HepG2 (cell line): ENCODE results near the gene SLC9B2. TPM values are rescaled to one million over a fixed set of nuclear protein-coding genes. Genes with fewer than 3 reads are reported as not detected.
A peak's percentile ranks its signal among the peaks of the same experiment; 100 is the strongest.

Experiments used
- CBX5 ChIP-seq: sonication (generic); formaldehyde crosslinking; IDR thresholded peaks from 2 replicates; pipeline ENCODE4 v1.4.0; 2020; ENCODE audit warnings: missing genetic modification reagents, borderline replicate concordance
- CCDC6 ChIP-seq: sonication (generic); formaldehyde crosslinking; IDR thresholded peaks from 2 replicates; pipeline ENCODE4 v1.8.1; 2022; ENCODE audit warnings: mild to moderate bottlenecking, missing genetic modification reagents, moderate library complexity
- CEBPG ChIP-seq: IDR thresholded peaks from 2 replicates; pipeline ENCODE4 v1.6.1; 2016
- CENPT ChIP-seq: sonication (generic); formaldehyde crosslinking; IDR thresholded peaks from 2 replicates; pipeline ENCODE4 v1.8.0; 2022; ENCODE audit warnings: low read depth, mild to moderate bottlenecking, moderate library complexity, missing genetic modification reagents
- ZNF17 ChIP-seq: sonication (generic); formaldehyde crosslinking; IDR thresholded peaks from 2 replicates; pipeline ENCODE4 v1.5.0; 2020; ENCODE audit warnings: mild to moderate bottlenecking, missing genetic modification reagents
- ZNF253 ChIP-seq: sonication (generic); formaldehyde crosslinking; IDR thresholded peaks from 2 replicates; pipeline ENCODE4 v1.8.0; 2022; ENCODE audit warnings: mild to moderate bottlenecking, missing genetic modification reagents, borderline replicate concordance
- ZNF383 ChIP-seq: sonication (generic); formaldehyde crosslinking; IDR thresholded peaks from 2 replicates; pipeline ENCODE4 v1.4.0; 2020; ENCODE audit warnings: missing genetic modification reagents, mild to moderate bottlenecking, borderline replicate concordance
- ZNF460 ChIP-seq: sonication (generic); formaldehyde crosslinking; IDR thresholded peaks from 2 replicates; pipeline ENCODE4 v1.5.1; 2020; ENCODE audit warnings: missing genetic modification reagents, mild to moderate bottlenecking, borderline replicate concordance
- polyA plus RNA-seq, 8 experiments: library from polyadenylated mRNA; depleted of rRNA in 3 of 8; stranded (reverse) in 7 of 8; unstranded in 1 of 8; fragments of >200 nt; fragmentation: Illumina TruSeq in 4 of 8; extraction: Trizol in 4 of 8; gene quantifications; 2 replicates each; pipeline versions ENCODE4 v1.2.1 to v1.2.3, GENCODE V29; 2011 to 2016; ENCODE audit warnings: low read depth in 4 of 8, missing spikeins in 1 of 8, mixed read lengths in 1 of 8; ENCODE audit not compliant: insufficient read depth in 1 of 8
- total RNA-seq, 5 experiments: library from RNA; depleted of rRNA; stranded (reverse); fragments of >200 nt; fragmentation: Illumina TruSeq; extraction: Trizol; gene quantifications; 2 replicates each; pipeline ENCODE4 v1.2.3, GENCODE V29; 2016; ENCODE audit warnings: low read depth in 1 of 5
- TF ChIP-seq, protein P1 (sequence below): sonication (generic); formaldehyde crosslinking; IDR thresholded peaks from 2 replicates; pipeline ENCODE4 v1.4.0; 2020; ENCODE audit warnings: mild to moderate bottlenecking, missing genetic modification reagents, borderline replicate concordance
- TF ChIP-seq, protein P2 (sequence below): IDR thresholded peaks from 2 replicates; pipeline ENCODE4 v1.6.1; 2016
- TF ChIP-seq, protein P3 (sequence below): sonication (generic); formaldehyde crosslinking; IDR thresholded peaks from 2 replicates; pipeline ENCODE4 v1.5.0; 2020; ENCODE audit warnings: missing genetic modification reagents
- TF ChIP-seq, protein P4 (sequence below): sonication (generic); formaldehyde crosslinking; IDR thresholded peaks from 2 replicates; pipeline ENCODE4 v1.4.0; 2020; ENCODE audit warnings: mild to moderate bottlenecking, missing genetic modification reagents, borderline replicate concordance
- TF ChIP-seq, protein P5 (sequence below): sonication (generic); formaldehyde crosslinking; conservative IDR thresholded peaks from 2 replicates; pipeline ENCODE4 v1.8.0; 2022; ENCODE audit warnings: low read depth, missing genetic modification reagents
- TF ChIP-seq, protein P6 (sequence below): sonication (generic); formaldehyde crosslinking; IDR thresholded peaks from 2 replicates; pipeline ENCODE4 v1.4.0; 2020; ENCODE audit warnings: missing genetic modification reagents

The SLC9B2 gene
- total and polyA plus RNA-seq, 2 of the 13 experiments (the other 11 are each of a cell fraction or from before 2014, with no cell fraction given), result 23.5 to 38.5 TPM

DNA sequence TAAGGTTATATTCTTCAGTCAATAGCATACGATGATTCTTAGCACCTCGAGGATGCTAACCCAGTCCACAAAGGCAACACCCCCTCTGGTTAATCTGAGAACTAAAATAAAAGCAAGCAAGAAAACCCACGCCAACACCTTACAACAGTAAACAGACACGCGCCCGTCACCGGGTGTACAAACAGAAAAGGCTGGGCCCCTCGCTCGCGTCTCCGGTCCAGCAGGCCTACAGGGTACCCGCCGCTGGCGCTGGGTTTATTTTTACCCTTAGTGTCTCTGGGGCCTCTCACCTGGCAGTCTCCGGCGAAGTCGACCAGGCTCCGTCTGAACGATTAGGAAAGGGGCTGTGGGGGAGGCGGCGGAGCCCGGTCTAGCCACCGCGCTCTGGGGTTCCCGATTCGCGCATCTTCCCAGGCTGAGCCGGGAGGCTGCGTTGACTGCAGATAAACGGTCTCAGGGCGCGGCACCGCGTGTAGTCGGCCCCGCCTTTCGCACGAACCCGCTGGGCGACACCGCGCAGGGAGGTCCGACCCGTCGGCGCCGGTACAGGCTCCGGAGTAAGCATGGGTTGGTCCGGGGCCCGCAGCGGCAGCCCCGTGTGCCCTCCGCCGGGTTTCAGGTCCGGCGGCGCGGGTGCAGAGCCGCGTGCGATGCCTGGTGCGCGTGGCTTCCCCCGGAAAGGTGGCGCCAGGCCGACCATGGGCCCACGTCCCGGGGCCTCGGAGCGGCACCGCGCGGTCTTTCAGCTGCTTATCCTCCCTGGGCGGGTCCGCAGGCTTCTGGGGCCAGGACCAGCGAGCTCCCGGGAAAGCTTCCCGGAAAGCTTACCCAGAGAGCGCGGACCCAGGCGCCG, 441 bp downstream of the SLC9B2 start (continued):
- TF ChIP-seq, protein P1, sequence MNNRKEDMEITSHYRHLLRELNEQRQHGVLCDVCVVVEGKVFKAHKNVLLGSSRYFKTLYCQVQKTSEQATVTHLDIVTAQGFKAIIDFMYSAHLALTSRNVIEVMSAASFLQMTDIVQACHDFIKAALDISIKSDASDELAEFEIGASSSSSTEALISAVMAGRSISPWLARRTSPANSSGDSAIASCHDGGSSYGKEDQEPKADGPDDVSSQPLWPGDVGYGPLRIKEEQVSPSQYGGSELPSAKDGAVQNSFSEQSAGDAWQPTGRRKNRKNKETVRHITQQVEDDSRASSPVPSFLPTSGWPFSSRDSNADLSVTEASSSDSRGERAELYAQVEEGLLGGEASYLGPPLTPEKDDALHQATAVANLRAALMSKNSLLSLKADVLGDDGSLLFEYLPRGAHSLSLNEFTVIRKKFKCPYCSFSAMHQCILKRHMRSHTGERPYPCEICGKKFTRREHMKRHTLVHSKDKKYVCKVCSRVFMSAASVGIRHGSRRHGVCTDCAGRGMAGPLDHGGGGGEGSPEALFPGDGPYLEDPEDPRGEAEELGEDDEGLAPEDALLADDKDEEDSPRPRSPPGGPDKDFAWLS (CRISPR knock-in tag), result no peak
- TF ChIP-seq CCDC6 (no peak; the same call in 1 of the 2 replicates), ZNF17 (CRISPR knock-in tag) (no peak), CENPT (CRISPR knock-in tag) (no peak; the same call in 1 of the 2 replicates), CEBPG (no peak), ZNF253 (CRISPR knock-in tag) (peak; percentile 91; the same call in 1 of the 2 replicates), ZNF383 (CRISPR knock-in tag) (no peak), CBX5 (CRISPR knock-in tag) (0 out of 2 replicates have a peak, but pooled peaks have one; percentile 11), ZNF460 (CRISPR knock-in tag) (no peak)
- TF ChIP-seq, protein P2, sequence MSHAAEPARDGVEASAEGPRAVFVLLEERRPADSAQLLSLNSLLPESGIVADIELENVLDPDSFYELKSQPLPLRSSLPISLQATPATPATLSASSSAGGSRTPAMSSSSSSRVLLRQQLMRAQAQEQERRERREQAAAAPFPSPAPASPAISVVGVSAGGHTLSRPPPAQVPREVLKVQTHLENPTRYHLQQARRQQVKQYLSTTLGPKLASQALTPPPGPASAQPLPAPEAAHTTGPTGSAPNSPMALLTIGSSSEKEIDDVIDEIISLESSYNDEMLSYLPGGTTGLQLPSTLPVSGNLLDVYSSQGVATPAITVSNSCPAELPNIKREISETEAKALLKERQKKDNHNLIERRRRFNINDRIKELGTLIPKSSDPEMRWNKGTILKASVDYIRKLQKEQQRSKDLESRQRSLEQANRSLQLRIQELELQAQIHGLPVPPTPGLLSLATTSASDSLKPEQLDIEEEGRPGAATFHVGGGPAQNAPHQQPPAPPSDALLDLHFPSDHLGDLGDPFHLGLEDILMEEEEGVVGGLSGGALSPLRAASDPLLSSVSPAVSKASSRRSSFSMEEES (CRISPR knock-in tag), result no peak
- TF ChIP-seq, protein P3, sequence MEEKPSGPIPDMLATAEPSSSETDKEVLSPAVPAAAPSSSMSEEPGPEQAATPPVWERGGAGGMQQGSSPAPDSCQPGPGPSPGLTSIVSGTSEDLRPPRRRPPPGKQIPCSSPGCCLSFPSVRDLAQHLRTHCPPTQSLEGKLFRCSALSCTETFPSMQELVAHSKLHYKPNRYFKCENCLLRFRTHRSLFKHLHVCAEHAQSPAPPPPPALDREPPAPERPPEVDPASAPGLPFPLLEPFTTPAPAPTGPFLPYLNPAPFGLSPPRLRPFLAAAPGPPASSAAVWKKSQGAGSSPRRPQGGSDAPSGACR, result no peak
- TF ChIP-seq, protein P4, sequence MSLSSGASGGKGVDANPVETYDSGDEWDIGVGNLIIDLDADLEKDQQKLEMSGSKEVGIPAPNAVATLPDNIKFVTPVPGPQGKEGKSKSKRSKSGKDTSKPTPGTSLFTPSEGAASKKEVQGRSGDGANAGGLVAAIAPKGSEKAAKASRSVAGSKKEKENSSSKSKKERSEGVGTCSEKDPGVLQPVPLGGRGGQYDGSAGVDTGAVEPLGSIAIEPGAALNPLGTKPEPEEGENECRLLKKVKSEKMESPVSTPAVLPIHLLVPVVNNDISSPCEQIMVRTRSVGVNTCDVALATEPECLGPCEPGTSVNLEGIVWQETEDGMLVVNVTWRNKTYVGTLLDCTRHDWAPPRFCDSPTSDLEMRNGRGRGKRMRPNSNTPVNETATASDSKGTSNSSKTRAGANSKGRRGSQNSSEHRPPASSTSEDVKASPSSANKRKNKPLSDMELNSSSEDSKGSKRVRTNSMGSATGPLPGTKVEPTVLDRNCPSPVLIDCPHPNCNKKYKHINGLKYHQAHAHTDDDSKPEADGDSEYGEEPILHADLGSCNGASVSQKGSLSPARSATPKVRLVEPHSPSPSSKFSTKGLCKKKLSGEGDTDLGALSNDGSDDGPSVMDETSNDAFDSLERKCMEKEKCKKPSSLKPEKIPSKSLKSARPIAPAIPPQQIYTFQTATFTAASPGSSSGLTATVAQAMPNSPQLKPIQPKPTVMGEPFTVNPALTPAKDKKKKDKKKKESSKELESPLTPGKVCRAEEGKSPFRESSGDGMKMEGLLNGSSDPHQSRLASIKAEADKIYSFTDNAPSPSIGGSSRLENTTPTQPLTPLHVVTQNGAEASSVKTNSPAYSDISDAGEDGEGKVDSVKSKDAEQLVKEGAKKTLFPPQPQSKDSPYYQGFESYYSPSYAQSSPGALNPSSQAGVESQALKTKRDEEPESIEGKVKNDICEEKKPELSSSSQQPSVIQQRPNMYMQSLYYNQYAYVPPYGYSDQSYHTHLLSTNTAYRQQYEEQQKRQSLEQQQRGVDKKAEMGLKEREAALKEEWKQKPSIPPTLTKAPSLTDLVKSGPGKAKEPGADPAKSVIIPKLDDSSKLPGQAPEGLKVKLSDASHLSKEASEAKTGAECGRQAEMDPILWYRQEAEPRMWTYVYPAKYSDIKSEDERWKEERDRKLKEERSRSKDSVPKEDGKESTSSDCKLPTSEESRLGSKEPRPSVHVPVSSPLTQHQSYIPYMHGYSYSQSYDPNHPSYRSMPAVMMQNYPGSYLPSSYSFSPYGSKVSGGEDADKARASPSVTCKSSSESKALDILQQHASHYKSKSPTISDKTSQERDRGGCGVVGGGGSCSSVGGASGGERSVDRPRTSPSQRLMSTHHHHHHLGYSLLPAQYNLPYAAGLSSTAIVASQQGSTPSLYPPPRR, result no peak
- TF ChIP-seq, protein P5, sequence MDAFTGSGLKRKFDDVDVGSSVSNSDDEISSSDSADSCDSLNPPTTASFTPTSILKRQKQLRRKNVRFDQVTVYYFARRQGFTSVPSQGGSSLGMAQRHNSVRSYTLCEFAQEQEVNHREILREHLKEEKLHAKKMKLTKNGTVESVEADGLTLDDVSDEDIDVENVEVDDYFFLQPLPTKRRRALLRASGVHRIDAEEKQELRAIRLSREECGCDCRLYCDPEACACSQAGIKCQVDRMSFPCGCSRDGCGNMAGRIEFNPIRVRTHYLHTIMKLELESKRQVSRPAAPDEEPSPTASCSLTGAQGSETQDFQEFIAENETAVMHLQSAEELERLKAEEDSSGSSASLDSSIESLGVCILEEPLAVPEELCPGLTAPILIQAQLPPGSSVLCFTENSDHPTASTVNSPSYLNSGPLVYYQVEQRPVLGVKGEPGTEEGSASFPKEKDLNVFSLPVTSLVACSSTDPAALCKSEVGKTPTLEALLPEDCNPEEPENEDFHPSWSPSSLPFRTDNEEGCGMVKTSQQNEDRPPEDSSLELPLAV (CRISPR knock-in tag), result 0 out of 2 replicates have a peak, but pooled peaks have one; percentile 37
- TF ChIP-seq, protein P6, sequence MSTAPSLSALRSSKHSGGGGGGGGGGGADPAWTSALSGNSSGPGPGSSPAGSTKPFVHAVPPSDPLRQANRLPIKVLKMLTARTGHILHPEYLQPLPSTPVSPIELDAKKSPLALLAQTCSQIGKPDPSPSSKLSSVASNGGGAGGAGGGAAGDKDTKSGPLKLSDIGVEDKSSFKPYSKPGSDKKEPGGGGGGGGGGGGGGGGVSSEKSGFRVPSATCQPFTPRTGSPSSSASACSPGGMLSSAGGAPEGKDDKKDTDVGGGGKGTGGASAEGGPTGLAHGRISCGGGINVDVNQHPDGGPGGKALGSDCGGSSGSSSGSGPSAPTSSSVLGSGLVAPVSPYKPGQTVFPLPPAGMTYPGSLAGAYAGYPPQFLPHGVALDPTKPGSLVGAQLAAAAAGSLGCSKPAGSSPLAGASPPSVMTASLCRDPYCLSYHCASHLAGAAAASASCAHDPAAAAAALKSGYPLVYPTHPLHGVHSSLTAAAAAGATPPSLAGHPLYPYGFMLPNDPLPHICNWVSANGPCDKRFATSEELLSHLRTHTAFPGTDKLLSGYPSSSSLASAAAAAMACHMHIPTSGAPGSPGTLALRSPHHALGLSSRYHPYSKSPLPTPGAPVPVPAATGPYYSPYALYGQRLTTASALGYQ, result no peak; the same call in 1 of the 2 replicates
